Stimulated activated CD4-positive, alpha-beta T cell treated with anti-CD3 and anti-CD28 coated beads, TNF-alpha, amount 100 ng/mL, for 24 hours (primary cell): Measurements from ENCODE around the gene AFTPH.

Experiments used
- DNase-seq, 3 experiments: peaks; one replicate each; pipeline ENCODE4 v3.0.0-alpha.2; 2020; ENCODE audit warnings: low read depth in 3 of 3

AFTPH gene

GRCh38 chr2:64541547-64541946 lies 17.4 kb downstream of the AFTPH start:
- no peak for DNase-seq

- DNase-seq = no peak
Measured at GRCh38 chr2:64542071-64543007, 18.2 kb downstream of the AFTPH start.

- no peak for DNase-seq
Measured at GRCh38 chr2:64543008-64543697, 19.0 kb downstream of the AFTPH start.

- no peak for DNase-seq
Measured at GRCh38 chr2:64548761-64549160, 24.6 kb downstream of the AFTPH start.

DNA sequence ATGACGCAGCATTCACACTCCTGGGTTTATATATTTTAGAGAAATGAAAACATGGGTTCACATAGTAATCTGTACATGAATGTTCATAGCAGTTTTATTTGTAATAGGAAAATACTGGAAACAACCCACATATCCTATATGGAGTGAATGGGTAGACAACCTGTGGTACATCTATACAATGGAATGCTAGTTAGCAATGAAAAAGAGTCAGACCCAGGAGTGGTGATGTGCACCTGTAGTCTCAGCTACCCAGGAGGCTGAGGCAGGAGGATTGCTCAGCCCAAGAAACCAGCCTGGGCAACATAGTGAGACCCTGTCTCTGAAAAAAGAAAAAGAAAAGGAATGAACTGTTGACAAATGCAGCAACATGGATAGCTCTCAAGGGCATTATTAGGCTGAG lies 25.9 kb downstream of the AFTPH start:
- DNase-seq = no peak

GRCh38 chr2:64551851-64552250 lies 27.7 kb downstream of the AFTPH start:
- no peak for DNase-seq

- DNase-seq = no peak
Measured at GRCh38 chr2:64554117-64554516, 30.0 kb downstream of the AFTPH start.

DNA sequence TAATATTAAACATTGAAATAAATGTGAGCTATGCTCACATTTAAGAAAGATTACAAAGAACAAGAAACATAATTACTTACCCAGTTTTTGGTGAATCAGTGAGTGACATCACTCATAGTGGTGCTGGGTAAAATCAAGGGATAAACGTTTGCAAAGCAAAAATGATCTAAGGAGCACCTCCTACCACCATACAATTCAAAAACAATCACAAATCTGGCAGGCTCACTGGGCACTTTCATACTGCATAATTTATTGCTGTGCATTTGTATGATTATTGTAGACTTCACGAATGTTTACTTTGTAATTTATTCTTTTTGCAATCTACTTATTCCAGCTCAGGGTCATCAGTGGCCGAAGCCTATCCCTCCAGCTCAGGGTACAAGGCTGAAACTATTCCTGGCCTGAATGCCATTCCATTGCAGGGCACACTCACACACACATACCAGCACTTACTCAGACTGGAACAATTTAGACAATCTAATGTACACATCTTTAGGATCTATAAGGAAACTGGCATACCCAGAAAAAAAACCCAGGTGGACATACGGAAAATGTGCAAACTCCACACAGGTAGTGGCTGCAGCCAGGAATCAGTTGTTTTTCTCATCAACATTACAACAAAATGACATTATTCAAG lies 34.4 kb downstream of the AFTPH start:
- DNase-seq = no peak

DNA sequence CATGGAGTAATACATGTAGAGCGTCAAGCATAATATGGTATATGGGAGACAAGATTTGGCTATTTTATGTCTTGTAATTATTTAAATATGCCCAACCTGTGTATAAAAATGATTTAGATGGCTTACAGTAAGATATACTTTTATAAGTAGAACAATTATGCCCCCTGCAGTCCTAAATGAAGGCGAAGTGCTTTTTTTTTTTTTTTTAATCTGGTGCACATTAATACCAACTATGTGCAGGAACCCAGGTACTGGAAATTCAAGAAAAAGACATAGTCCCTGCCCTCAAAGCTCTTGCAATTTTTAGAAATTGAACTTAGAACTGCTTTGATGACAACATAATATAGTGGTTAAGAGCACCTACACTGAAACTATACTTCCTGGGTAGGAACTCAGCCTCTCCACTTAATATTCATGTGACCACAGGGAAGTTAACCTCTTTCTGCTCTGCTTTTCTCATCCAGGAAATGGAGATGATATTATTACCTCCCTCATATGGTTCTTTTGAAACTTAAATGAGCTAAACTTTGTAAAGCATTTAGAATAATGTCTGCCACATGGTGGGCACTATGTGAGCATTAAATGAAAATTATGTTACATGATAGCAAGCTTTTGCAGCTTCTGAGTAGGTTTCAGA lies 38.1 kb downstream of the AFTPH start:
- DNase-seq = no peak

- DNase-seq = no peak
Measured at GRCh38 chr2:64563436-64563938, 39.4 kb downstream of the AFTPH start.

GRCh38 chr2:64565949-64566710 lies 42.0 kb downstream of the AFTPH start:
- DNase-seq = no peak

DNA sequence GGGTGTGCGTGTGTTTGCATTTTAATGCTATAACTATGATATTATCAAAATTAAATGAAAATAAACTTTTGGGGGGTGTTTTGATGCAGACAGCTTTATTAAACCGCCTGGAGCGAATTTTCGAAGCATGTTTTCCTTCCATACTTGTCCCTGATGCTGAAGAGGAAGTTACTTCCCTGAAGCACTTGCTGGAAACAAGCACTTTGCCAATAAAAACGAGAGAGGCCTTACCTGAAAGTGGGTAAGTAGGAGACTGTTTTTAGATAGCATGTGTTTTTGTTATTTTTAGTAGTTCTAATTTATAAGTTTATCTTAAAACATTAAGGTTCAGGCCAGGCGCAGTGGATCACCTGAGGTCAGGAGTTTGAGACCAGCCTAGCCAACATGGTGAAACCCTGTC lies 43.3 kb downstream of the AFTPH start:
- DNase-seq = no peak

DNA sequence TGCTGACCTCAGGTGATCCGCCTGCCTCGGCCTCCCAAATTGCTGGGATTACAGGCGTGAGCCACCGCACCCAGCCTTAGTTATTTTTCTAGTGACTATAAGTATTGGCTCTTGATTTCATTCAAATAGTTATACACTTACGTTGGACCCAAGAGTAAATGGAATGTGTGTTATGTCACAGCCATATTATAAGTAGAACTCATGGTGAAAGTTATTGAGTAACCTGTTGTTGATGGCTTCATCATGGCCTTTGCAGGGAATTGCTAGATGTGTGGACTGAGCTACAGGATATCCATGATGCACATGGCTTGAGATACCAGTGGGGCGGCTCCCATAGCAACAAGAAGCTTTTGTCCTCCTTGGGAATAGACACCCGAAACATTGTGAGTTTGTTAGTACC lies 44.7 kb downstream of the AFTPH start:
- DNase-seq = no peak

DNA sequence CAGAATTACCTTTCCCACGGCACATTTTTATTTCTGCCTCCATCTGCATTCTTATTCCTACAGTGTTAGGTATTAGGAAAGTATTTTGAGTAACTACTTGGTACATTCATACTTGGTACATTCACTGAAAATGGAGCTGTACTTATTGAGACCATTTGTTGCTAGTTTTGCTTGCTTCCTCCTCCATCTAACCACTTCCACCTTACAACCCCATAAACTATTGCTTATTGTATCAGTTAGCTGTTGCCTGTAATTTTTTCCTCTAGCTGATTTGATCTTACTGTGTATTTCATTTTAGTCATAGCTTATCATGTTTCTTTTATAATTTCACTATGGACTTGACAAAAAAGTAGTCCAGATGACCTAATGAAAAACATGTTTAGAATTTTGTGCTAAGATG lies 50.7 kb downstream of the AFTPH start:
- DNase-seq = no peak

- DNase-seq = no peak
Measured at GRCh38 chr2:64581018-64581417, 56.9 kb downstream of the AFTPH start.

GRCh38 chr2:64581777-64582539 lies 57.8 kb downstream of the AFTPH start:
- no peak for DNase-seq

DNA sequence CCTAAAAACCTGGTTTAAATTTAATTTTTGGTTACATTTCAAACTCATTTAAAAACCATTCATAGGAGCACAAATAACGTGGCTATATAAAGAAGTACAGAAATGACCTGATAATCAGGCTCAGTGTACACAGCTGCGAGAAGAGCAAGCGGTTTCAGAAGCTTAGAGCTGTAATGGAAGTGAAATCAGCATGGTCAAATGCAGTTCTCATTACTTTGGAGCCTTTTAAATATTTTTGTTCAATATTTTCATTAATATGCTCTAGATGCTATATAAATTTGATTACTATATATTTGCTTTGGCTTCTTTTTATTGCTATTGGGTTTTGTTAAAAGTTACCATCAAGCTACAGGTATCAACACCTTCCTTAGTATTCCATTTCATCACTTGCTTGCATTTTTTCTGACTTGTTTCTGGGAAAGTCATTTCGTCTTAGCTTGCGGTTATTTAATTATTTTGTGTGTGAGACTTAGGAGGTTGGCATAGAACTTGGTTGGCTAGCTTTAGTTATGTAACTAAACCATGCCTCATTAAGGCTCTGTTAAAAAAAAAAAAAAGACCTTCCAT lies 58.7 kb downstream of the AFTPH start:
- no peak for DNase-seq

- no peak for DNase-seq
Measured at GRCh38 chr2:64586054-64586453, 61.9 kb downstream of the AFTPH start.

- no peak for DNase-seq
Measured at GRCh38 chr2:64586883-64587481, 62.9 kb downstream of the AFTPH start.

DNA sequence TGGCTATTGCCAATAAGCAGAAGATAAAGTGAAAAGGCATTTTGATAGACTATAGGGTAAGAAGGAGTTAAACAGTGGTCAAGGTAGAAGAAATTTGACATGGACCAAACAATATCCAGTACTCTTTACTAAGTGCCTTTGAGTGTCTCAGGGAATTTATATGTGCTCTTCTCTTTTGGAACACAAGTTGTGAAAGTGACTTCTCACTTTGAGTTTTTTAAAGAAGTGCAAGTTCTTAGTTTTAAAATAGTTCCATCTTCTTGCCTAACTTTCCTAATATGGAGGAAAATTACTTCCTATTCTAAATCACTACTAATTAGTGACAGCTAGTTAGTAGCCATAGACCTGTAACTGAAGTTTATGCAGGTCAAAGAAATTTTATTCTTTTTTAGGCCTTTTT lies 63.4 kb downstream of the AFTPH start:
- no peak for DNase-seq
